Vagina (tissue), 2 donors: ENCODE measurements around the gene HACD4.

Source experiments
- CTCF ChIP-seq, 3 experiments: fragments of 450-650 bp in 2 of 3; fragments of 200-600 bp in 1 of 3; sonication (generic) in 1 of 3; IDR thresholded peaks; one replicate each; pipeline ENCODE4 v1.5.1; 2017 to 2019; ENCODE audit warnings: antibody characterized with exemption in 3 of 3, mild to moderate bottlenecking in 2 of 3, moderate library complexity in 2 of 3
- POLR2A ChIP-seq, 2 donors: fragments of 450-650 bp; IDR thresholded peaks; one replicate each; pipeline ENCODE4 v1.6.1; 2017; ENCODE audit warnings: antibody characterized with exemption in 2 of 2, mild to moderate bottlenecking in 2 of 2, moderate library complexity in 2 of 2
- POLR2AphosphoS5 ChIP-seq, 2 donors: sonication (generic); formaldehyde crosslinking; IDR thresholded peaks; one replicate each; pipeline ENCODE4 v1.9.0; 2017; ENCODE audit warnings: antibody characterized with exemption in 2 of 2, mild to moderate bottlenecking in 2 of 2, low read depth in 1 of 2; ENCODE audit not compliant: insufficient read depth in 1 of 2

GRCh38 chr9:20990867-20991266, 40.6 kb downstream of the HACD4 start:
- no peak for TF ChIP-seq POLR2AphosphoS5 (IDR thresholded peaks at IDR 0.05; ENCODE audit: insufficient read depth in 1 of 2, low read depth in 1 of 2)
- TF ChIP-seq CTCF (IDR thresholded peaks at IDR 0.05): no peak
- TF ChIP-seq POLR2A (IDR thresholded peaks at IDR 0.05): no peak
